Activated CD4-positive, alpha-beta T cell treated with anti-CD3 and anti-CD28 coated beads for 24 hours (primary cell): Measurements from ENCODE around the gene TRIM8.

Experiments used
- DNase-seq, 2 donors: peaks; one replicate each; pipeline ENCODE4 v3.0.0-alpha.2; 2020; ENCODE audit warnings: low read depth in 2 of 2

Gene TRIM8

GRCh38 chr10:102615361-102615760, 28.9 kb upstream of the TRIM8 start:
- DNase-seq = peak in 1 of 2 donors; percentile 22

GRCh38 chr10:102616066-102616770, 28.1 kb upstream of the TRIM8 start:
- no peak for DNase-seq

- DNase-seq = no peak
These were observed 27.2 kb upstream of the TRIM8 start for GRCh38 chr10:102617041-102617440.

- no peak for DNase-seq
These were observed 26.5 kb upstream of the TRIM8 start for GRCh38 chr10:102617816-102618215.

- DNase-seq = no peak
These were observed 24.8 kb upstream of the TRIM8 start for GRCh38 chr10:102619281-102619981.

- DNase-seq = no peak
These were observed 24.1 kb upstream of the TRIM8 start for GRCh38 chr10:102620138-102620590.

- DNase-seq = no peak
These were observed 23.5 kb upstream of the TRIM8 start for GRCh38 chr10:102620591-102621442.

GRCh38 chr10:102621443-102622325, 22.6 kb upstream of the TRIM8 start:
- DNase-seq = no peak

GRCh38 chr10:102624094-102624493, 20.2 kb upstream of the TRIM8 start:
- no peak for DNase-seq

- DNase-seq = no peak
These were observed 19.3 kb upstream of the TRIM8 start for GRCh38 chr10:102624751-102625645.

GRCh38 chr10:102626026-102626685, 18.1 kb upstream of the TRIM8 start:
- no peak for DNase-seq

GRCh38 chr10:102627291-102627735, 17.0 kb upstream of the TRIM8 start:
- DNase-seq = no peak

- no peak for DNase-seq
These were observed 16.5 kb upstream of the TRIM8 start for GRCh38 chr10:102627736-102628293.

GRCh38 chr10:102628451-102628911, 15.8 kb upstream of the TRIM8 start:
- DNase-seq = no peak

- no peak for DNase-seq
These were observed 14.3 kb upstream of the TRIM8 start for GRCh38 chr10:102629661-102630614.

GRCh38 chr10:102630663-102631062, 13.6 kb upstream of the TRIM8 start:
- DNase-seq = no peak

GRCh38 chr10:102631525-102632393, 12.5 kb upstream of the TRIM8 start:
- DNase-seq = no peak
